Measurements from ENCODE around the gene KRT71.

KRT71 gene

DNA sequence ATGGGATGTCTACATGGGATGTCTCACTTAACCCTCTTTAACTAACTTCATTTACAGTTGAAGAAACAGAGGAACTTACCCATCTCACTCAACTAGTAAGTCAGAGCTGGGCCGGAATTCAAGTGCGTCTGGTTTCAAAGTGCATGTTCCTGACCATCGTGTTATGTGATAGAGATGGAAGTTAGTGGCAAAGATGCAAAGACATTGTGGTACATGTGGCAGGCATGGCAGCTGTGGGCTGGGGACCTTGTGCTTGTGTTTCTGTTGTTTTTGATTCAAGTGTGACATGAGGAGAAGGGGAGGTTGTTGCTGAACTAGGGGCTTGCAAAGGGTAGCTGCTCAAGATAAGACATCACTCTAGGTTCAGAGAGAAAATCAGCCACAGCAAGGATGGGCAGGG, 23.0 kb upstream of the KRT71 start:
- Histone ChIP-seq H3K4me3 (ENCODE audit: low read depth, low read length) (no peak overlapping the region), H3K4me1 (ENCODE audit: control insufficient read depth, insufficient read depth, low read length) (no peaks in the 10 kb centered on the region), H3K9me3 (ENCODE audit: control insufficient read depth, insufficient read depth, low read length) (no peaks in the 10 kb centered on the region), H3K9ac (ENCODE audit: low read depth, low read length) (no peak overlapping the region), H3K27me3 (ENCODE audit: control insufficient read depth, insufficient read depth, low read length) (no peaks in the 10 kb centered on the region), H3K27ac (ENCODE audit: low read depth, low read length) (no peak overlapping the region), H3K36me3 (ENCODE audit: control insufficient read depth, insufficient read depth, low read length) (no peaks in the 10 kb centered on the region)

DNA sequence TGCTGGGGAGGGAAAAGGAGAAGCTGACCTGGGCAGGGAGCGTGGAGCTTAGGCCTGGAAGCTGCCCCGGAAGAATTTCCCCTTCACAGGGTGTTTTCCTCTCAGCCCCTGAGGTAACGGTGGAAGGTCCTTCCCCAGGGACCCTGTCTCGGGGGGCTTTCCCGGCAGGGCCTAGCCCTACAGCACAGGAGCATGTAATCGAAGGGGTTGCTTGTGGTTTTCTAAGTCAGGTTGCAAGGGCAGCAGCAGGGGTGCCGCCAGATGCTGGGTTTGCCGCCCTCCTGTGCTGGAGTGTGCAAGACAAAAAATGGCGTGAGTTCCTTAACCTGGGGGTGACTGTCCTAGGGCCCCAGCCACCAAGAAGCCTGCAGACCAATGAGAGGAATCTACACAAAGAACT, 22.3 kb upstream of the KRT71 start:
- Histone ChIP-seq H3K4me1 (ENCODE audit: control insufficient read depth, insufficient read depth, low read length) (no peaks in the 10 kb centered on the region), H3K9ac (ENCODE audit: low read depth, low read length) (no peak overlapping the region), H3K4me3 (ENCODE audit: low read depth, low read length) (no peak overlapping the region), H3K27ac (ENCODE audit: low read depth, low read length) (no peak overlapping the region), H3K36me3 (ENCODE audit: control insufficient read depth, insufficient read depth, low read length) (no peaks in the 10 kb centered on the region), H3K27me3 (ENCODE audit: control insufficient read depth, insufficient read depth, low read length) (no peaks in the 10 kb centered on the region), H3K9me3 (ENCODE audit: control insufficient read depth, insufficient read depth, low read length) (no peaks in the 10 kb centered on the region)

DNA sequence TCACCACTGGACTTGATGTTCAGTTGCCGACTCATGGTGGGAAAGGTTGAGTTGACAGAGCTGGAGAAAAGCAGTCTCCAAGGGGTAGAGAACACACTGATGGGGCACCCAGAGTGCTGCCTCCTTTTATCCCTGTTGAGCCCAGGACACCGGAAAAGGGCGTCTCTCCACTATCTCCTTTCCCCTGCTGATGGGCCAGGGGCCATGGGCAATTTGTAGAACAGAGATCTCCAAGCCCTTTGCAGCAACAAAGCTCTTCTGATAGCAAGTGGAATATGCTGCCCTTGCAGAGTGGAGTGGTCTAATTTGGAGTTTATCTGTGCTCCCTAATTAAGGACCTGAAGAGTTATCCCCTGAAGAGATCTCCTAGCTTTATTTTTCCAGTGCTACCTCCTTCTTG, 20.8 kb upstream of the KRT71 start, which contains the start of gene KRT74:
Gene KRT74, minus strand, starts transcription at position 101 of the 400 bp plus-strand sequence. Its CDS starts 66 bp downstream, at position 35.
- no peaks in the 10 kb centered on the region for H3K9me3 ChIP-seq (ENCODE audit: control insufficient read depth, insufficient read depth, low read length)
- no peaks in the 10 kb centered on the region for H3K4me1 ChIP-seq (ENCODE audit: control insufficient read depth, insufficient read depth, low read length)
- H3K27ac ChIP-seq (ENCODE audit: low read depth, low read length) = no peak within 1 kb of the TSS
- H3K36me3 ChIP-seq (ENCODE audit: control insufficient read depth, insufficient read depth, low read length) = no peaks in the 10 kb centered on the region
- H3K27me3 ChIP-seq (ENCODE audit: control insufficient read depth, insufficient read depth, low read length) = no peaks in the 10 kb centered on the region
- no peak within 1 kb of the TSS for H3K4me3 ChIP-seq (ENCODE audit: low read depth, low read length)
- no peak within 1 kb of the TSS for H3K9ac ChIP-seq (ENCODE audit: low read depth, low read length)

DNA sequence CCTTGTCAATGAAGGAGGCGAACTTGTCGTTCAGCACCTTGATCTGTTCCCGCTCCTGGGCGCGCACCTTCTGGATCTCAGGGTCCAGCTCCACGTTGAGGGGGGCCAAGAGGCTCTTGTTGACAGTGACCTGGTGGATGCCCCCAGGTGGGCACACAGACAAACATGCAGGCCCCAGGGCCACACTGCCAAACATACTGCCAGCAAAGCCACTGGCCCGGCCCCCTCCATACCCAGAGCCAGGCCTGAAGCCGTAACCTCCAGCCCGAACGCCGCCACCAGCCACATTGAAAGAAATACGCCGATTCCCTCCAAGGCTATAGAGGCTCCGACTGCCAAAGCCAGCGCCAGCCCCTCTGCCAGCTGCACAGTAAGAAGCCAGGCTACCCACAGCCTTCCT, 20.4 kb upstream of the KRT71 start:
- H3K36me3 ChIP-seq (ENCODE audit: control insufficient read depth, insufficient read depth, low read length) = no peaks in the 10 kb centered on the region
- H3K27ac ChIP-seq (ENCODE audit: low read depth, low read length) = no peak overlapping the region
- no peaks in the 10 kb centered on the region for H3K9me3 ChIP-seq (ENCODE audit: control insufficient read depth, insufficient read depth, low read length)
- H3K4me1 ChIP-seq (ENCODE audit: control insufficient read depth, insufficient read depth, low read length) = no peaks in the 10 kb centered on the region
- H3K4me3 ChIP-seq (ENCODE audit: low read depth, low read length) = no peak overlapping the region
- H3K9ac ChIP-seq (ENCODE audit: low read depth, low read length) = no peak overlapping the region
- H3K27me3 ChIP-seq (ENCODE audit: control insufficient read depth, insufficient read depth, low read length) = no peaks in the 10 kb centered on the region

- no peak overlapping the region for H3K9ac ChIP-seq (ENCODE audit: low read depth, low read length)
- no peak overlapping the region for H3K27ac ChIP-seq (ENCODE audit: low read depth, low read length)
- no peaks in the 10 kb centered on the region for H3K4me1 ChIP-seq (ENCODE audit: control insufficient read depth, insufficient read depth, low read length)
- no peak overlapping the region for H3K4me3 ChIP-seq (ENCODE audit: low read depth, low read length)
- H3K27me3 ChIP-seq (ENCODE audit: control insufficient read depth, insufficient read depth, low read length) = no peaks in the 10 kb centered on the region
- no peaks in the 10 kb centered on the region for H3K36me3 ChIP-seq (ENCODE audit: control insufficient read depth, insufficient read depth, low read length)
- no peaks in the 10 kb centered on the region for H3K9me3 ChIP-seq (ENCODE audit: control insufficient read depth, insufficient read depth, low read length)
Observed at GRCh38 chr12:52570511-52570910, 17.6 kb upstream of the KRT71 start.

DNA sequence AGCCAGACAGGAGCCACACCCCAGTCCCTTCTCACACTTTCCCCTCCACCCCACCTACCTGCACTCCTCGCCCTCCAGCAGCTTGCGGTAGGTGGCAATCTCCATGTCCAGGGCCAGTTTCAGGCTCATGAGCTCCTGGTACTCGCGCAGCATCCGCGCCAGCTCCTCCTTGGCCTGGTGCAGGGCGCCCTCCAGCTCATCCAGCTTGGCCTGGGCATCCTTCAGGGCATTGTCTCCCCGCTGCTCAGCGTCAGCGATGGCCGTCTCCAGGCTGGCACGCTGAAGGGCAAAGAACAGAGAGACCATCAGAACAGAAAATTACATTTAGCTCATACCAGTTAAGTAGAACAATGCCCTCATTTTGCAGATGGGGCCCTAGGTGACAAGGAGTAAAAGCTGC, 15.2 kb upstream of the KRT71 start:
- H3K9me3 ChIP-seq (ENCODE audit: control insufficient read depth, insufficient read depth, low read length) = no peaks in the 10 kb centered on the region
- no peaks in the 10 kb centered on the region for H3K27me3 ChIP-seq (ENCODE audit: control insufficient read depth, insufficient read depth, low read length)
- H3K27ac ChIP-seq (ENCODE audit: low read depth, low read length) = no peak overlapping the region
- H3K4me3 ChIP-seq (ENCODE audit: low read depth, low read length) = no peak overlapping the region
- H3K4me1 ChIP-seq (ENCODE audit: control insufficient read depth, insufficient read depth, low read length) = no peaks in the 10 kb centered on the region
- no peak overlapping the region for H3K9ac ChIP-seq (ENCODE audit: low read depth, low read length)
- no peaks in the 10 kb centered on the region for H3K36me3 ChIP-seq (ENCODE audit: control insufficient read depth, insufficient read depth, low read length)

- no peak overlapping the region for H3K4me3 ChIP-seq (ENCODE audit: low read depth, low read length)
- H3K27me3 ChIP-seq (ENCODE audit: control insufficient read depth, insufficient read depth, low read length) = no peaks in the 10 kb centered on the region
- H3K36me3 ChIP-seq (ENCODE audit: control insufficient read depth, insufficient read depth, low read length) = no peaks in the 10 kb centered on the region
Observed at GRCh38 chr12:52566847-52567291, 13.9 kb upstream of the KRT71 start.

DNA sequence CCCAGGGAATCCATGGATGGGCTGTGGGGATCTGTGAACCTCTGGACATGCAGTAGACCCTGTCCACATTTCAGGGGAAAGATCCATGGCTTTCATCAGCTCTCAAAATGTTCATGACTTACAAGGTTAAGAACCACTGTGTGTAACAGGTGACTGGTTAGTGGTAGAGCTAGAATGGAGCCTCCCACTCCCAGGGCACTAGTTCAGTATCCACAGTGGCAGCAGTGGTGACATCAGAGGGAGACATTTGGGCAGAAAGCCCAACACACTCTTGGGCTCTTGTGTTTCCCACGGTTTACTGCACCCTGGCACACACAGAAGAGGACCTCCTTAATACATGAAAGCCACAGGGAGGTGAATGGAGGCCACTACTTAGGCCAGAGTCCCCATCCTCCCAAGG, 11.6 kb upstream of the KRT71 start:
- H3K27ac ChIP-seq (ENCODE audit: low read depth, low read length) = no peak overlapping the region
- H3K27me3 ChIP-seq (ENCODE audit: control insufficient read depth, insufficient read depth, low read length) = no peaks in the 10 kb centered on the region
- no peaks in the 10 kb centered on the region for H3K9me3 ChIP-seq (ENCODE audit: control insufficient read depth, insufficient read depth, low read length)
- no peak overlapping the region for H3K9ac ChIP-seq (ENCODE audit: low read depth, low read length)
- H3K4me3 ChIP-seq (ENCODE audit: low read depth, low read length) = no peak overlapping the region
- H3K36me3 ChIP-seq (ENCODE audit: control insufficient read depth, insufficient read depth, low read length) = no peaks in the 10 kb centered on the region
- H3K4me1 ChIP-seq (ENCODE audit: control insufficient read depth, insufficient read depth, low read length) = no peaks in the 10 kb centered on the region

More at GRCh38 chr12:52566847-52567291, 13.9 kb upstream of the KRT71 start:
- H3K27ac ChIP-seq (ENCODE audit: low read depth, low read length) = no peak overlapping the region
- no peaks in the 10 kb centered on the region for H3K9me3 ChIP-seq (ENCODE audit: control insufficient read depth, insufficient read depth, low read length)
- H3K9ac ChIP-seq (ENCODE audit: low read depth, low read length) = no peak overlapping the region
- H3K4me1 ChIP-seq (ENCODE audit: control insufficient read depth, insufficient read depth, low read length) = no peaks in the 10 kb centered on the region

DNA sequence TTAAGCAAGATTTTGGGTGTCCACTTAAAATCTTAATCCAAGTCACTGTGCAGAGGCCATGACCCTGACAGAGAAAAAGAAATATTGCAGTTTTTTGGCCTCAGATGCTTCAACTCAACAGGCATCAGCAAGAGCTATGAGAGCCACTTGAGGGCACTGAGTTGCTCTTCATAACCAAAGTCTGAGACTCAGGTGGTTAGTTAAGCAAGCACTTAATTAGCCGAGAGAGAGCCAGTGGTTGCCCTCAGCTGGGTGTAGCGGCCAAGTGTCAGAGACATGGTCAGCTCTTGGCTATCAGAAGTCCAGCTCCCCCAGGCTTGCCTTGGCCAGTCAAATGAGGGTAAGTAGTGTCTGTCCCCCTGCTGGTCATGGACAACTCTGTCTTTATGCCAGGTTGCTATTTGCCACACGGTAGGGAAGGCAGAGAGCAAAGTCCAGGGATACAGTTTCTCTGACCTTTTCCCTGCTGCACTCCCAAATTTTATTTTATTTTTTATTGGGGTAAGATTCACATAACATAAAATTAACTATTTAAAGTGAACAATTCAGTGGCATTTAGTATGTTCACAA, 9.0 kb upstream of the KRT71 start:
- no peaks in the 10 kb centered on the region for H3K36me3 ChIP-seq (ENCODE audit: control insufficient read depth, insufficient read depth, low read length)
- H3K9me3 ChIP-seq (ENCODE audit: control insufficient read depth, insufficient read depth, low read length) = no peaks in the 10 kb centered on the region
- H3K27ac ChIP-seq (ENCODE audit: low read depth, low read length) = no peak overlapping the region
- H3K4me1 ChIP-seq (ENCODE audit: control insufficient read depth, insufficient read depth, low read length) = no peaks in the 10 kb centered on the region
- H3K9ac ChIP-seq (ENCODE audit: low read depth, low read length) = no peak overlapping the region
- no peaks in the 10 kb centered on the region for H3K27me3 ChIP-seq (ENCODE audit: control insufficient read depth, insufficient read depth, low read length)
- no peak overlapping the region for H3K4me3 ChIP-seq (ENCODE audit: low read depth, low read length)

DNA sequence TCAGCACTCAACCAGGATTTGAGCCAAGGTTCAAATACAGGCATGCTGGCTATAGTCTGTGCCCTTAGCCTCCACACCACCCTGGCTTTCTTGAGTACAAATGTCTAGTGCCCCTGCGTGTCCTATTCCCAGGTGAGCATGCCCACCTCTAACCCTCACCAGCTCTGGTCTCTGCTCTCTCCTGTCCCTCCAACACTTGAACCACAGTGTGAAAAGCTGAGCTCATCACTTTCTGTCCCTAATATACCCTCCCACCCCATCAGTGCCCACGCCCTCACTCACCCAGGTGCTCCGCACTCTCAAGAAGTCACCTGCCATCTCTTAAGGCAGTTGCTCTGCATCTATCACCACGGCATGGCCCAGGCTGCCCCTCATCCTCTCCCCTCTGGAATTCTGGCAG, 7.0 kb upstream of the KRT71 start:
- Histone ChIP-seq H3K9ac (ENCODE audit: low read depth, low read length) (no peak overlapping the region), H3K4me1 (ENCODE audit: control insufficient read depth, insufficient read depth, low read length) (no peaks in the 10 kb centered on the region), H3K27ac (ENCODE audit: low read depth, low read length) (no peak overlapping the region), H3K36me3 (ENCODE audit: control insufficient read depth, insufficient read depth, low read length) (no peaks in the 10 kb centered on the region), H3K4me3 (ENCODE audit: low read depth, low read length) (no peak overlapping the region), H3K9me3 (ENCODE audit: control insufficient read depth, insufficient read depth, low read length) (no peaks in the 10 kb centered on the region), H3K27me3 (ENCODE audit: control insufficient read depth, insufficient read depth, low read length) (no peaks in the 10 kb centered on the region)

DNA sequence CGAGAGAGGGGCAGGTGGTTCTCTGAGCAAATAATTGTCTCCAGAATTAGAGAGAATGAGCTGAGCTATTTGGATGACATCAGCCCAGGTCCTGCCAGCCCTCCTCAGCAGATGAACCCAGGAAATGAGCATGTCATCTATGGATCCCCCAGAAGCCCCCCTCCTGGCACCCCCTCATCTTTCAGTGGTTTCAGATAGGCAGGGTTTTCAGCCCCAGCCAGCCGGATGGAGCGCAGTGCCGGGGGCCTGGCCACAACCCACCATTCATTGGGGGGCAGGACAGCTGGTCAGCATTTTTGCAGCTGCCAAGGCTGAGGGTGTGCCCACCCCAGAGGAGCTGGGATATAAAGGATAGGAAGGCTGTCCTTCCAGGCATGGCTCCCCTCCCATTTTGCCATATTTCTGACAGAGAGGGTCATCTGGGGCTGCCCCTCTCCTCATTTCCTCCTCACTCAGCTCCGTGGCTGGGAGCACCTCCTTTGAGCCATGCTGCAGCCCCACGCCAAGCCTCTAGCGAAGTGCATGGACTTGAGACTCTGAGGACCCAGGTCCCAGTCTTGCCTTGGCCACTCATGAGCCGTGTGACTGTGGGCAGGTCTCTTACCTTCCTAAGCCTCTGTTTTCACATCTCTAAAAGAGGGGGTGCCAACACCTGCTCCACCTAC, 6.0 kb upstream of the KRT71 start:
- Histone ChIP-seq H3K27ac (ENCODE audit: low read depth, low read length) (no peak overlapping the region), H3K36me3 (ENCODE audit: control insufficient read depth, insufficient read depth, low read length) (no peaks in the 10 kb centered on the region), H3K4me3 (ENCODE audit: low read depth, low read length) (no peak overlapping the region), H3K4me1 (ENCODE audit: control insufficient read depth, insufficient read depth, low read length) (no peaks in the 10 kb centered on the region), H3K9me3 (ENCODE audit: control insufficient read depth, insufficient read depth, low read length) (no peaks in the 10 kb centered on the region), H3K9ac (ENCODE audit: low read depth, low read length) (no peak overlapping the region), H3K27me3 (ENCODE audit: control insufficient read depth, insufficient read depth, low read length) (no peaks in the 10 kb centered on the region)

Measured in HUES48 (cell line).